ENCODE data around the gene HMCN2.
"Not testable (repeated sequence)": the region's sequence is repeated elsewhere in the genome, so short reads cannot be mapped to it uniquely, and the experiment has no call there.

The HMCN2 gene

DNA sequence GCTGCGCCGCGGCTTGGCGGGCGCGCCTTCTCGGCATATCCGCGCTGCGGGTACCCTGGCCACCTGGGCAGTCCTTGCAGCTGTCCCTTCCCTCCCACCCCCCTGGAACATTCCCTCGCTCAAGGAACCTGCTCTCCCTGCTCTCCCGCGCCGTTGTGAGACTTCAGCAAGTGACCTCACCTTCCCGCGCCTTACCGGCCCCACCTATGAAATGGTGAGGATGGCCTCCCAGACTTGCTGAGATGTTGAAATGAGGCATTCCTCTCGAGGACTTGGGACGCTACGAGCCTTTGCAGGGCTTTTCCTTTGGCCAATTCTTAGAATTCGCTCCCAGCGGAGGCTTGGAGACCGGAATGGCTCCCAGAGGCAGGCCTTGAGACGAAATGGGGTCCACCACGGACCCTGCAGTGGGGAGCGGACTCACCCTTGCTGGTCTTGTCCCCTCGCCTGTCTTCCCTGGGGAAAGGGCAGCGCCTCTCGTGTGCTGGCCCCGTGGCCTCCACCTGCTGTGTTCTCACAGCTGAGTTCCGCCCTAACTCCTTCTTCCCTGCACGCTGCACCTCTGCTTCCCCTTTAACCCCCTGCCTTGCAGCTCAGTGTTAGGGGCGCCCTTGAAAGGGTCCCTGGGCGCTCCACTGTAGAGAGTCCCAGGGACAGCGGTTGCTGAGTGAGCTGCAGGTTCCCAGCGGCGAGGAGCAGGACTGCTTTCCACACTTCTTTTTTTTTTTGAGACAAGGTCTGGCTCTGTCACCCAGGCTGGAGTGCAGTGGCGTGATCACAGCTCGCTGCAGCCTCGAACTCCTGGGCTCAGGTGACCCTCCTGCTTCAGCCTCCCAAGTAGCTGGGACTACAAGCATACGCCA, 907 bp downstream of the HMCN2 start:
- DNase-seq = no peak

DNA sequence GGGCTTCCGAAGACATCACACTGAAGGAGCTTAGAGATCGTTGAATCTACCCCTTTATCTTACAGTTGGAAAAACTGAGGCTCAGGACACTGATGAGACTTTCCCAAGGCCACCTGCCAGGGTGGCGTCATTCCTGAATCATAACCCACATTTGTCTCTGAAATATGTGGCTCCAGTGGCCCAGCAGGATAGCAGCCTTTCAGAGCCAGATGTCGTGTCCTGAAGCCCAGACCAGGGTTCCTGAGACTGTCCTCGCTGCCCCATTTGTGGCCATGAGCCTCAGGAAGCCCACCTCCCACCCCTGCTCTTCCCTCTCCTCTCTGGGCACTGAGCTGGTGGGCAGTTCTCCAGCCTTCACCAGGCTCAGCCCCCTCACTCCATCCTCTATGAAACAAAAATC, 2.4 kb downstream of the HMCN2 start:
- no peak for DNase-seq

DNA sequence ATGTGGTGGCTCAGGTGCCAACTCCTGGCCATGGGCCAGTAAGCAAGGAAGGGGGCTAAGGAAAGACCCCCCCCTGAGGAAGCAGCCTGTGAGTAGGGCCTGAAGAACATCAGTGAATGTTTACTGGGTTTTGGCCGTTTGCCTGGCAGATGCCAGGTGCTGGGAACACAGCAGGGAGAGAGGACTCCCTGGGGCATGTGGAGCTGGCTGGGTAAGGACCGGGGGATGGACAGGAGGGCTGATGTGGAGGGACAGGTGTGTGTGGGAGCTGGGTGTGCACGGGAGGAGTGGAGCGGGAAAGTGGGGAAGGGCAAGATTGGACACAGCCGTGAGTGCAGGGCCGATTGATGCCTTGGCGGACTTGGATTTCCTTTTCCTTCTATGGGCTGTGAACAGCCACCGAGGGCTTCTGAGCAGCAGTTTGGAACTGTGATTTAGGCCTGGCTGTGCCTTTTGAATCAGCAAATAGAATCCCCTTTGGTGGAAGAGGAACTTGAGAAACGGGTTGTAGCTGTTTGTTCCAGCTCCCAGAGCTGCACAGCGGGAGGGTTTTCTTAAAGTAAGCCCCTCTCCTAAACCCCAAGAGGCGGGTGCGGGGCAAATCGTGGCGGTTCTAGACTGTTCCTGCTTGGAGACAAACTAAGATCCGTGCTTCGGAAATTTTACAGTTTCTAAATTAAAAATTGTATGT, 3.1 kb downstream of the HMCN2 start:
- no peak for DNase-seq

DNA sequence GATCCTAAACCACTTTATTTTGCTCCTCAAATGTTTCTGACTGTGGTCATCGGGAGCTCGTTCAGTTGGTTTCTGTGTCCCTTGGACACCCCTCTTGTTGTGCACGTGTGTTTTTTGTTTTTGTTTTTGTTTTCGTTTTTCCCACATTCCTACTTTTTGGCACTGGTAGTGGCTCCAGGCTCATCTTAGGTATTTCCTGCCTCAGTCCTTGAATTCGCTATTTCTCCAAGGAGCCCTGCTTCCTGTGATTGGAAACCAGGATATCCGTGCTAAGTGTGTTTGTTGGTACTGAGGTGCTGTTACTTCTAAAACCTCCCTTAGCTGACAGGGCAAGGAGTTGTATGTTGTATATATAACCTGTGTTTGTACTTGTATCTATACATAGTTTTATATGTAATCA, 5.9 kb downstream of the HMCN2 start:
- DNase-seq = no peak

DNA sequence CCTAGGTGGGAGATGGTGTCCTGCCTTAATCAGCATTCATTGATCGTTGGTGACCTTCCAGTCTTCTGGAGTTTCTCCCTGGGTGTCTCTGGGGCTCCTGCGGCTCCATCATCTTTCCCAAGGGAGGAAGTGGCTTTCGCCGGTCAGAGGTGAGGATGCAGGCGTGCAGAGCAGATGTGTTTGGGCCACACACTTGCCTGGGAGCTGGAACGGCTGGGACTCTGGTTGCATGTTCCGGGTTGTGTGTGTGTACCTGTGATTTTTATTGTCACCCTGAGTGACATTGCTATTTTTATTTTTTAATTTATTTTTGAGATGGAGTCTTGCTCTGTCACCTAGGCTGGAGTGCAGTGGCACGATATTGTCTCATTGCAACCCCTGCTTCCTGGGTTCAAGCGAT, 9.6 kb downstream of the HMCN2 start:
- DNase-seq = no peak

DNA sequence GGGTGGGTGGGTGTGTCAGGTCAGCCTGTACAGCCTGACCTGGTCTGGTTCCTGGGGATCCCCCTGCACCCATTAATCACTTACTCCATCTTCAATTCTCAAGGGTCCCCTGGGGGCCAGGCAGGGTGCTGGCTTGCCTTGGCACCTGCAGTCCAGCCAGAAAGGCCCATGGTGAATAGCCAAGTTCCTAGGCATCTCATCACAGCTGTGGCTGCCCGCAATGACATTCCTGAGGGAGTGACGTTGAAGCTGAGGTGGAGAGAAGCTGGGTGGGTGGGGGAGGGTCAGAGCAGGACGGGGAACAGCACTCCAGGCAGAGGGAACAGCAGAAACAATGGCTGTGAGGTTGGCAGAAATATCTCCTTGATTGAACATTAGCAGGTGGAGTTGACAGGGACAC, 10.6 kb downstream of the HMCN2 start:
- no peak for DNase-seq

DNA sequence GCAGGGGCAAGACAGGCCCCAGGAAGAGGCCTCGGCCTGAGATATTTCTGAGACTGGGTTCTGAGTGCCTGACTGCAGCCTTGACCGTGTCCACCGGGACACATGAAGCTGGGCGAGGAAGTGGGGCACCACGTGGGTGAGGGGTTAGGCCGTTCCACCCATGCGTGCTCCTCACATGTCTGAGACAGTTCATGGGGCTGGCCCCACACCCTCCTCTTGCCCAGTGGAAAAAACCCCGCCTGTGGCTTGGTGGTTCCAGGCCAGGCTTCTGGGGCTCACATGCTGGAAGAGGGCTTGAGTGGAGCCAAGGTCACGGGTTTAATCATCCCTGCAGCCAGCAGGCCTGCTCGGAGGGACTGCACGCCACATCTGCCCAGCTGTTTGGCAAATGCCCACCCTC, 11.4 kb downstream of the HMCN2 start:
- DNase-seq = no peak

DNA sequence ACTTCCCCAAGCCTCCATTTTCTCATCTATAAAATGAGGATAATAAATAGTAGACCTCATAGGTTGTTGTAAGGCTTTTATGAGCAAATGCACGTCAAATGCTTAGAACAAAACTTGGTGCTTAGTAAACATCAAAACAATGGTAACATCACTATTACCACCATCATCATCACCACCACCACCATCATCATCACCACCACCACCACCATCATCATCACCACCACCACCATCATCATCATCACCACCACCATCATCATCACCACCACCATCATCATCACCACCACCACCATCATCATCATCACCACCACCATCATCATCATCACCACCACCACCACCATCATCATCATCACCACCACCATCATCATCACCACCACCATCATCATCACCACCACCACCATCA, 12.0 kb downstream of the HMCN2 start:
- not testable (repeated sequence) for DNase-seq

DNA sequence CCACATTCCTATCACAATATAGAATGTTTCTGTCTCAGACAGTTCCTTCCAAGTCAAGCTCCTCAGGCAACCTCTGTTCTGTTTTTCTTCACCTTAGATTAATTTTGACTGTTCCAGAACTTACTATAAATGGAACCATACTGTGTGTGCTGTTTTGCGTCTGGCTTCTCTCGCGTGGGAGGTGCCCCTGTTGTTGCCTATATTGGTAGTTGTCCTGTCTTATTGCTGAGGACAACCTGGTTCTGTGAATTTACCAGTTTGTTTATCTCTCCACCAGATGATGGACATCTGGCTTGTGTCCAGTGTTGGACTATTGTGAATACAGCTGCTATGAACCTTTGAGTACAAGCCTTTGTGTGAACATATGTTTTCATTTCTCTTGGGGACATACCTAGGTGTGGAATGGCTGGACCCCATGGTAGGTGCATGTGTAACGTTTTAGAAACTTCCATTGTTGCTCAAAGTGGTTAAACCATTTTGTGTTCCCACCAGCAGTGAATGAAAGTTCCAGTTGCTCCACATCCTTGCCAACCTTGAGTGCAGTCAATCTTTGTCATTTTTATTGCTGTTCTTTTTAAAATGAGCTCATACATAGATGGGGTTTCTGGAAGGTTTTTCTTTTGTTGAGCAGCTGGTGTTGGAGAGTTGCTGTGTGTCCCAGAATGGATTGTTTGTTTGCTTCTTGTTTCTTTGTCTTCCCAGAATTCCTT, 18.1 kb downstream of the HMCN2 start:
- no peak for DNase-seq

DNA sequence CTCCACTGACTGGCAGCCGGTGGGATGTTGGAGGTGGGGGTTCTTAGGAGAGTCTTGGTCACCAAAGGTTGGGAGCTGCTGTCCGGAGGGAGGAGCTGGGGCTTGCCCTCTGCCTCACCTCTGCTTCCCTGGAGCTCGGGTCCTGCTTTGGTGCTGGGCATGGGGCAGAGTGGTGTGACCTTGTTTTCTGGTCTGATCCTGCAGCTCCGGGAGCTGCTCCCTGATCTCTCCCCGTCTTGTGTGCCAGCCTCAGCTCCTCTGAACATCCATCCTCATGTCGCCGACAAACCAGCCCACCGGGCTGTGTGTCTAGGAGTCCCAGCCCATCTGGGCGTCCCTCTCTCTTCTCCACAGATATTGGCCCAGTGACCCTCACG, 18.7 kb downstream of the HMCN2 start:
- DNase-seq = no peak

DNA sequence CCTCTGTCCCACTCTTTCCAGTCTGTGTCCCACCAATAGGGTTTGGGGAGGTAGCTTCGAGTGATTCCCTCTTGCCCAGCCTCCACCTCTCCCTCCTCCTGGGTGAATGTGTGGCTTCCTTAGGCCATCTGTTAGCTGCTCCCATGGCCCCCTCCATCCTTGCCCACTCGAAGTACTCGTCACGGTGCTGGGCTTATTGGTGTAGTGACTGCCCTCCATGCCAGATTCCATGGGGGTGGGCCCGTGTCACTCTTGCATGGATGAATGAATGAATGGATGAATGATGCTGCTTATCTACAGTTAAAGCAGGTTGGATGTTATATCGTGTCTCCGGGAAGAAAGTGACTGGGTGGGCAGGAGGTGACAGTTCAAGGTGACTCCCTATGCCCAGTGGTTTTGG, 19.1 kb downstream of the HMCN2 start:
- no peak for DNase-seq

DNA sequence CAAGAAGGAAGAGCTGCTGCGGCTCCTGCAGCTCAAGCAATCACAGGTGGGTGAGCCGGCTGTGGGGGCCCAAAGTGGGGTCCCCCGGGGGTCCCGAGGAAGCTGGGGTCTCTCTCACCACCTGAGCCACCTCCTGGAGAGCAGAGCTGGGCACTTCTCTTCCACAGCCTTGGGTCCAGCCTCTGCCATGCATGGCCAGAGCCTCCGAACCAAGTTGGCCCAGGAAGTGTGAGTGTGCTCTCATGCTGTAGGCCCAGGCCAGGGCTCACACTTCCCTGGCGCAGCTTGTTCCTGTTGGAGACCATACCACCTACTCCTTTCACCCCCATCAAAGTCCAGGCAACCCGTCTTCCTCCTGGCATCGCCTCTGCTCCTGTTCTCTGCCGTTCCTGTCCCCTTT, 19.7 kb downstream of the HMCN2 start:
- no peak for DNase-seq

DNA sequence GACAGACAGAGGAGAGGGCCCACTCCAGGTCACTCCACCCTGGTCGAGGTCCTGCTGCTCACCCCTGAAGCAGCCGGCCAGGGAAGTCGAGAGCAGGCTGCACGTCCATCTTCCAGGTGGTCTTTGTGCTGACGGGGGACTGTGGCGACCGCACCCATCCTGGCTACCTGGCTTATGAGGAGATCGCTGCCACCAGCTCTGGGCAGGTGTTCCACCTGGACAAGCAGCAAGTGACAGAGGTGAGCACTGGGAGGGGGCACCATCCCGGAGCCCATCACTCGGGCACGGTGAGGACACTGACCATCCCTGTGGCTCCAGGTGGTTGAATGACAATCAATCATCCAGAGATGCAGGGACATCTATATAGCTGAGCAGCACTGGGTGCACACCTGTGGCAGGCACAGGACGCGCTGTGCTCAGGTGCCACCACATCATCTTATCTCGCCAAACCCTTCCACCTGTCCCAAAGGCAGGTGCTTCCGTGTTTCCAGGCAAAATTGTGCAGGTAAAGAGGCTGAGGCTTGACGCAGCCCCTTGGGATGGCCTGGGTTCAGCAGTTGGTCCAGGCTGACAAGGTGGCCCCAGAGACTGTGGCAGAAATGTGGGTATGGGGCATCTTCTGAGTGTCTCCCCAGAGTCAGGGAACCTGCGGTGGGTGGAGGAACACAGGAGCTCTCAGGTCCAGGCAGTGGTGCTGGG, 20.7 kb downstream of the HMCN2 start:
- no peak for DNase-seq

DNA sequence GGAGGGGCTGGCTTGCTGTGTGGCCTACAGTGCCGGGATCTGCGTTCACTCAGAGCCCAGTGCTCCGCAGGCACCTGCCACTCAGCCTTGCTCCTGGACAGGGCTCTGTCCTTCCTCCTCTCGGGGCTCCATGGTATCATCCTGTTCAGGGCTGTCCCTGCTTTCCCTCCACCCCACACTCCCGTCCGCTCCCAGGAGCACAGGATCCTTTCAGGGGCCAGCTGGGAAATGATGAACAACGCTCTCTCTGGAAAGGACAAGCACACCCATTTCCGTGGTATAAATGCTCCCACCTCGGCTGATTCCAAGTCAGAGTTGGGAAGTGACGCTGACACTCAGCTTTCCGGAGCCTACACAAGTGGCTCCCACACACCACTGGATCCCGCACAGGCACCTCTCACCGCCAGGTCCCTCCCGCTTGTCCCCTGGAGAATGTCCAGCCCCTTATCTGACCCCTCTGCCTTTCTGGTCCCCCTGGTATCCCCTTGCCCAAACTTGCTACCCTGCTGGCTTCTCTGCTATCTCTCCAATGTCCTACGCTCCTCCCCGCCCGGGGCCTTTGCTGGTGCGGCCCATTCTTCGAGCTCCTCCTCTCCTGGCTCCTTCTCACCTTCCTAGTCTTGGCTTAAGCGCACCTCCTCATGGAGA, 21.3 kb downstream of the HMCN2 start:
- DNase-seq = no peak

DNA sequence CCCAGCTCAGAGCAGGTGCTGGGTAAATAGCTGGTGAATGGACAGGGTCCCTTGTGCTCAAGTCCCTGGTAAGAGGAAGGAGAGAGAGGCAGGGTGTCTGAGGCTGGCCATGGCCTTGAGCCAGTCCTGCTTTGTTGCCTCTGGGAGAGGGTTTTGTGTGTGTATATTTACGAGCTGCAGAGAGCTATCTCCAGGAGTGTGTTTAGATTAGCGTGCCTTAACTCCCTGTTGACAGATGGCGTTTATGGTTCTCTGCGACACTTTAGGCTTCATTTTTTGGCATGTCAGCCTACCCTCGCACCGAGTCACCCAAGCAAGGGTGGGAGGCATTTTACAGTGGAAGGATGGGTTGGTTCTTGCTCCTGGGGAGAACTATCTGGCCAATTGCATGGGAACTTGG, 22.2 kb downstream of the HMCN2 start:
- DNase-seq = no peak

DNA sequence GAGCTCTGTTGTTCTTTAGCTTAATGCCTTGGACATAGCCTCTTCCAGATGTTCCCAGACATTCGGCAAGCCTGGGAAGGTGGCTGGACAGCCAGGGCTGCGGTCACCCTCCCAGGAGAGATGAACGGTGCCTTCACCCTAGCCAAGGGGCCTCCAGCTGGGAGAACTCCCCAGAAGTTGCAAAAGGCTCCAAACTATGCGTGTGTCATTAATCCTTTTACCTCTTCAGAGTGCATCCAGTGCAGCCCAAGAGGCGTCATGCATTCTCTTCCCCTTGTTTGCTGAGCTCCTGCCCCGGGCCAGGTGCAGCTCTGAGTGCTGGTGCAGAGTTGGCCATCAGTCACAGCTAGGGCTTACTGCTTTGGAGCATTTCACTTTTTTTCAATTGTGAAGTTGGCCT, 22.8 kb downstream of the HMCN2 start:
- DNase-seq = no peak

DNA sequence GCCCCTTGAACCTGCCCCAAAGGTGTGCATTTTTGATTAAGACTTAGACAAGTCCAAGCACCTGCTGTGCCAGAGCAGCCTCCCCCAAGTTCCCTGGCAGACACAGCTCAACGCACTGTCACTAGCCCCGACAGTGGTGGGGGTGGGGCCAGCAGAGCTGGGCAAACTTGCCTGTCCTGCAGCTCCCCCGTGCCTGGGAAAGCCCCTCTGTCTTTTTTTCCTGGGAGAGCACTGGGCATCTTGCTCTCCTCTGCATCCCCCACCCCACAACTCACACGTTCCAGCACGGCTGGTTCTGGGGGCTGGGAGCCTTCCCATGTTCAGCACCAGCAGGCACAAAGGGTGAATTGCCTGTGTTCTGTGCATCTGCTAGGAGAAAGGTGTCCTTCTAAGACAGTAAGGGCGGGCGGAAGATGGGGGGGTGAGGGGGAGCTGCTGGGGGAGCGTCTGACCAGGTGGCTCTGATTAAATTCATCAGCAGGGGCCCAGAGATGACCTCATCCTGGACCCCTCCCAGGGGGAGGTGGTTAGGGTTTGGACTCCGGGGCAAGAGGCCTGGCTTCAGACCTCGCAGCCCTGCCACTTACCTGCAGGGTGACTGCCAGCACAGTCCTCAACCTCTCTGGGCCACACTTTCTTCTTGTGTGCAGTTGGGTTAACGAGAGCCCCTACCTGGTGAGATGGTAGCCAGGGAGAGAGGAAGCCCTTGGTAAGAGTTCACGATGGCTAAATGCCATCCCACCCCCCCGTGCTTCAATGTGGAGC, 23.5 kb downstream of the HMCN2 start:
- DNase-seq = no peak

DNA sequence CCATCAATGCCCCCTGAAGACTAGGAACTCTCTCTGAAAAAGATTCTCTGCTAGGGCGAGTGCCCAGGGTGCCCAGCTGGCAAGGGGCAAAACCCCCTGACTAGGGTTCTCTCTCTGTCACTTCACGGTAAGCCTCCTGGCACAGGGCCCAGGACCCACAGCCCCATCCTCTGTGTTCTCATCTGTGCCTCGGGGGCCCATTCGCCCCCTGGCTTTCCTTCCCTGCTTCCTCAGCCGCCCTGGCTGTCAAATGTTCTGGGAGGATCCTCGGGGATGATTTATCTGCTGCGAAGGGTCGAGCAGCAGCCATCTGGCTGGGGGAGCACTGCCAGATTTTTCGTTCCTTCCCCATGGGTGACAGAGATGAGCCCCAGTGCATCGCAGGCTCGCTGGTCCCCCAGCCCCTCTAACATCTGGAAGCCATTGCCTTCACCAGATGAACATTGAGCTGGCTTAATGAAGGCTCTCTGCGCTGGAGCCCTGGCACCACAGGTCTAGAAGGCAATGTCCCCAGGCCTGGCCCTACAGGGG, 24.2 kb downstream of the HMCN2 start:
- DNase-seq = no peak

DNA sequence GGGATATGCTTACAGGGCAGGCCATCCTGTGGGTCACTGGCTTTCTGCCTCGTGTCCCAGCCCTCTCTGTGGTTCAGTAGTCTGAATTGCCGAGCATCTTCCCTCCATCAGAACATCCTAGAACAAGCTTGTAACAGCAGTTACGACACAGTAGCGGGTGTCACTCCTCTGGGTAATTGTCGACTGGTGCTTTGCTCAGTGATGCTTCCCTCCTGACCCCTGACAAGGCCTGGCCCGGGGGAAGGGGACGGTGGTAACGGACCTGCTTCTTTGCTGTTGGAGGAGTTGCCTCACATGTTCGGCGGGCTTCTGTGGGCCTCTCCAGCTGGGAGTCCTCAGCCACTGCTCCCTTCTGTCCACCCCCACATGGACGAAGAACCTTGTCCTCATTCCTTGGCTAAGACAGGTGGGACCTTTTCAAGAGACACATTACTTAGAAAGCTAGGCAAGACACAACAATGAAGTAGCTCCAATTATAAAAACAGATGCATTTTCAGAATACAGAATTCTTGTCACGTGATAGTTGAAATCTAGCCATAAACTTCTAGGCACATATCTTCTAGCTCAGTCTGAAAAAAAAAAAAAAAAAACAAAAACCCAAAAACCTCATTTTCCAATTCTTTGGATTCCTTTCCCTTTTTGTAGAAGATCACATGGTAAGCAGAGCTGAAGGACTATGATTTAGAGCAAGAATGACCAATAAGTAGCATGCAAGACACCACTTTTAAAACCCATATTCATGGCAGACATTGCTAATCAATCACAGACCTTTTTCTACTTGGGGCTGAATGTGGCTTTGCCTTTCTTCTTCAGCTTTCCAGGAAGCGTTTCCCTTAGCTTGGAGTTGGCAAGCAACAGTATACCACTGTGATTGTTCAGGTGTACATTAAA, 25.0 kb downstream of the HMCN2 start:
- no peak for DNase-seq

DNA sequence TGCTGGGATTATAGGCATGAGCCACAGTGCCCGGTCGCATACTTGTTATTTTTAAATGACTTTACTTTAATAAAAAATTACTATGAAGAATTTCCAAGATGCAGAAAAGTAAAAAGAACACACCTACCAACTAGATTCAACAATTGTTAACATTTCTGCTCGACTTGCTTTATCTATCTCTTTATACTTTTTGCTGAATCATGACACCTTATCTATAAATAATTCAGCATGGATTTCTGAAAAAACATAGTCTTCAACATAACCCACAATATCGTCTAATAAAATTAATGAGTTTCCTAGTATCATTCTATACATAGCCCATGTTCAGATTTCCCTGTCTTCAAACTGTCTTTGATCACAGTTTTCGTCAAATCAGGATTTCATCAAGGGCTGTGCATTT, 25.9 kb downstream of the HMCN2 start:
- DNase-seq = no peak

DNA sequence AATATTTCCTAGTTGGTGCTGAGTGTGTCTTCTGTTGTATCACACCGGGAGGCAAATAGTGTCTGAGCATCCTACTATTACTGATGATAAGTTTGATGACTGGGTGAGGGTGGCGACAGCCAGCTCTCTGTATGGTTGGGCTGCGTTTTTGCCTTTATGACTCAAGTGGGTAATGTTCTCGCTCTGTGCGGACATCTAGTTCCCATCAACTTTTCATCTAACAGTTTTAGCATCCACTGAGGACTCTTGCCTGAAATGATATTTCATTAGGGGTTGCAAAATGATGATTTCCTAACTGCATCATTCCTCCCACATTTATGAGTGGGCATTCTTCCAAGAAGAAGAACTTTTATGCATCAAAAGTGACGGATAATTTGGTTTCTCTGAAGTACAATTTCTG, 26.5 kb downstream of the HMCN2 start:
- DNase-seq = no peak

Measured in stimulated activated CD4-positive, alpha-beta T cell treated with anti-CD3 and anti-CD28 coated beads, Interleukin-12 subunit alpha, Interleukin-12 subunit beta, amount 100 ng/mL, for 4 hours (primary cell).